SKM-1 (cell line): ENCODE results near the gene SLC22A6.
A peak's percentile ranks its signal among the peaks of the same experiment; 100 is the strongest.

Experiments used
- DNase-seq: peaks from one replicate; lab custom pipeline; 2025; ENCODE audit not compliant: unreplicated experiment; lab: John Stamatoyannopoulos, UW

The SLC22A6 gene

GRCh38 chr11:62984451-62984991 lies at the start of gene SLC22A6:
SLC22A6 (minus strand) TSS chr11:62984967; CDS start chr11:62984690, 277 bp downstream.
- DNase-seq = no peak

GRCh38 chr11:63032457-63032856 lies 47.7 kb upstream of the SLC22A6 start:
- no peak for DNase-seq

- DNase-seq = peak; percentile 77
Observed at GRCh38 chr11:63023841-63024648, 39.3 kb upstream of the SLC22A6 start.

- no peak for DNase-seq
Observed at GRCh38 chr11:63023222-63023814, 38.6 kb upstream of the SLC22A6 start.

GRCh38 chr11:63022441-63022840 lies 37.7 kb upstream of the SLC22A6 start:
- DNase-seq = no peak

GRCh38 chr11:63020671-63021291 lies 36.0 kb upstream of the SLC22A6 start:
- no peak for DNase-seq

- no peak for DNase-seq
Observed at GRCh38 chr11:63019506-63019905, 34.7 kb upstream of the SLC22A6 start.

GRCh38 chr11:63017306-63017974 lies 32.7 kb upstream of the SLC22A6 start:
- no peak for DNase-seq

- DNase-seq = no peak
Observed at GRCh38 chr11:63015521-63016215, 30.9 kb upstream of the SLC22A6 start, which contains the start of gene SLC22A8. SLC22A8 (minus strand) TSS chr11:63015841; CDS start chr11:63014958, 883 bp downstream.

- DNase-seq = no peak
Observed at GRCh38 chr11:63014408-63015055, 29.8 kb upstream of the SLC22A6 start.

- no peak for DNase-seq
Observed at GRCh38 chr11:63012839-63013238, 28.1 kb upstream of the SLC22A6 start.

- DNase-seq = no peak
Observed at GRCh38 chr11:63012430-63012829, 27.7 kb upstream of the SLC22A6 start.

- DNase-seq = no peak
Observed at GRCh38 chr11:63010934-63011439, 26.2 kb upstream of the SLC22A6 start.

- no peak for DNase-seq
Observed at GRCh38 chr11:63007920-63008319, 23.2 kb upstream of the SLC22A6 start.

- no peak for DNase-seq
Observed at GRCh38 chr11:63001456-63001855, 16.7 kb upstream of the SLC22A6 start.

GRCh38 chr11:62999649-63000048 lies 14.9 kb upstream of the SLC22A6 start:
- DNase-seq = no peak

GRCh38 chr11:62999156-62999555 lies 14.4 kb upstream of the SLC22A6 start:
- no peak for DNase-seq

GRCh38 chr11:62996271-62996670 lies 11.5 kb upstream of the SLC22A6 start:
- no peak for DNase-seq

GRCh38 chr11:62994775-62995174 lies 10.0 kb upstream of the SLC22A6 start:
- no peak for DNase-seq

GRCh38 chr11:62988276-62988675 lies 3.5 kb upstream of the SLC22A6 start:
- DNase-seq = no peak
